Activated naive CD8-positive, alpha-beta T cell treated with anti-CD3 and anti-CD28 coated beads, Interleukin-2, amount 50 U/mL, for 24 hours (primary cell): ENCODE results near the gene PIH1D2.
"Not testable (repeated sequence)": the region's sequence is repeated elsewhere in the genome, so short reads cannot be mapped to it uniquely, and the experiment has no call there.

Experiments
- ATAC-seq: fragments of 150-1000 bp; cut with Tn5 transposase; one replicate; pipeline ENCODE4 v1.10.0; 2021
- DNase-seq: peaks from one replicate; pipeline ENCODE4 v3.0.0; 2021
- H3K27ac Mint-ChIP-seq: one replicate; pipeline ENCODE4 v1.8.0; 2021; ENCODE audit warnings: mild to moderate bottlenecking, mixed read lengths
- H3K27me3 Mint-ChIP-seq: one replicate; pipeline ENCODE4 v1.8.0; 2021; ENCODE audit warnings: mixed read lengths
- H3K36me3 Mint-ChIP-seq: one replicate; pipeline ENCODE4 v1.8.0; 2021; ENCODE audit warnings: low read depth, mixed read lengths
- H3K4me1 Mint-ChIP-seq: one replicate; pipeline ENCODE4 v1.8.0; 2021; ENCODE audit warnings: mixed read lengths
- H3K4me3 Mint-ChIP-seq: one replicate; pipeline ENCODE4 v1.8.0; 2021; ENCODE audit warnings: mild to moderate bottlenecking, moderate library complexity, mixed read lengths
- H3K9me3 Mint-ChIP-seq: one replicate; pipeline ENCODE4 v1.8.0; 2021; ENCODE audit warnings: mixed read lengths

The PIH1D2 gene

GRCh38 chr11:112073941-112074811 lies at the start of gene PIH1D2, which contains the start of gene NKAPD1:
PIH1D2 (minus strand) TSS chr11:112074017; CDS start chr11:112073174, 843 bp downstream.
NKAPD1 (plus strand) TSS chr11:112074299; CDS start chr11:112075575, 1,276 bp downstream.
- Mint-ChIP-seq H3K4me1 (peaks cover 31% of the 10 kb centered on the region), H3K4me3 (peak within 1 kb of the TSS; percentile 94), H3K36me3 (peaks cover 23% of the 10 kb centered on the region), H3K27me3 (peaks cover 4% of the 10 kb centered on the region), H3K9me3 (no peaks in the 10 kb centered on the region), H3K27ac (peak within 1 kb of the TSS; percentile 98)
- ATAC-seq (peak; percentile 92), DNase-seq (peak; percentile 78)

GRCh38 chr11:112123129-112123528 lies 49.3 kb upstream of the PIH1D2 start:
- Mint-ChIP-seq H3K4me3 (no peak overlapping the region), H3K4me1 (peaks cover 18% of the 10 kb centered on the region), H3K27ac (no peak overlapping the region), H3K9me3 (no peaks in the 10 kb centered on the region), H3K27me3 (no peaks in the 10 kb centered on the region), H3K36me3 (no peaks in the 10 kb centered on the region)
- no peak for ATAC-seq
- no peak for DNase-seq

GRCh38 chr11:112121981-112122615 lies 48.3 kb upstream of the PIH1D2 start:
- ATAC-seq: no peak
- Mint-ChIP-seq H3K27me3 (no peaks in the 10 kb centered on the region), H3K36me3 (no peaks in the 10 kb centered on the region), H3K27ac (no peak overlapping the region), H3K9me3 (no peaks in the 10 kb centered on the region), H3K4me3 (no peak overlapping the region), H3K4me1 (peaks cover 19% of the 10 kb centered on the region)
- DNase-seq: no peak

GRCh38 chr11:112118176-112118575 lies 44.4 kb upstream of the PIH1D2 start:
- no peaks in the 10 kb centered on the region for H3K9me3 Mint-ChIP-seq
- peak; percentile 82 for ATAC-seq
- H3K36me3 Mint-ChIP-seq: no peaks in the 10 kb centered on the region
- DNase-seq: no peak
- no peak overlapping the region for H3K27ac Mint-ChIP-seq
- peaks cover 20% of the 10 kb centered on the region for H3K4me1 Mint-ChIP-seq
- H3K4me3 Mint-ChIP-seq: no peak overlapping the region
- no peaks in the 10 kb centered on the region for H3K27me3 Mint-ChIP-seq

GRCh38 chr11:112115386-112115785 lies 41.6 kb upstream of the PIH1D2 start:
- Mint-ChIP-seq H3K9me3 (no peaks in the 10 kb centered on the region), H3K27ac (no peak overlapping the region), H3K27me3 (no peaks in the 10 kb centered on the region), H3K4me1 (peaks cover 15% of the 10 kb centered on the region), H3K36me3 (no peaks in the 10 kb centered on the region), H3K4me3 (no peak overlapping the region)
- no peak for ATAC-seq
- no peak for DNase-seq

- ATAC-seq: no peak
- Mint-ChIP-seq H3K27me3 (no peaks in the 10 kb centered on the region), H3K4me3 (no peak overlapping the region), H3K27ac (no peak overlapping the region), H3K9me3 (no peaks in the 10 kb centered on the region), H3K36me3 (no peaks in the 10 kb centered on the region), H3K4me1 (peaks cover 9% of the 10 kb centered on the region)
- no peak for DNase-seq
Measured at GRCh38 chr11:112114460-112114859, 40.6 kb upstream of the PIH1D2 start.

GRCh38 chr11:112113539-112114457 lies 40.0 kb upstream of the PIH1D2 start:
- Mint-ChIP-seq H3K27me3 (no peaks in the 10 kb centered on the region), H3K36me3 (no peaks in the 10 kb centered on the region), H3K4me3 (no peak overlapping the region), H3K9me3 (no peaks in the 10 kb centered on the region), H3K27ac (no peak overlapping the region), H3K4me1 (peaks cover 9% of the 10 kb centered on the region)
- no peak for ATAC-seq
- DNase-seq: no peak

- Mint-ChIP-seq H3K4me1 (no peaks in the 10 kb centered on the region), H3K27me3 (no peaks in the 10 kb centered on the region), H3K36me3 (no peaks in the 10 kb centered on the region), H3K4me3 (no peak overlapping the region), H3K27ac (no peak overlapping the region), H3K9me3 (no peaks in the 10 kb centered on the region)
- DNase-seq (no peak), ATAC-seq (no peak)
Measured at GRCh38 chr11:112106070-112106469, 32.3 kb upstream of the PIH1D2 start.

GRCh38 chr11:112103446-112103845 lies 29.6 kb upstream of the PIH1D2 start:
- H3K4me3 Mint-ChIP-seq: no peak overlapping the region
- no peaks in the 10 kb centered on the region for H3K27me3 Mint-ChIP-seq
- H3K36me3 Mint-ChIP-seq: no peaks in the 10 kb centered on the region
- ATAC-seq: no peak
- no peak overlapping the region for H3K27ac Mint-ChIP-seq
- no peaks in the 10 kb centered on the region for H3K4me1 Mint-ChIP-seq
- no peaks in the 10 kb centered on the region for H3K9me3 Mint-ChIP-seq
- DNase-seq: no peak

GRCh38 chr11:112100462-112100861 lies 26.6 kb upstream of the PIH1D2 start:
- Mint-ChIP-seq H3K27me3 (no peaks in the 10 kb centered on the region), H3K9me3 (no peaks in the 10 kb centered on the region), H3K4me3 (no peak overlapping the region), H3K36me3 (peaks cover 7% of the 10 kb centered on the region), H3K4me1 (no peaks in the 10 kb centered on the region), H3K27ac (no peak overlapping the region)
- no peak for ATAC-seq
- DNase-seq: no peak

GRCh38 chr11:112097734-112098528 lies 24.1 kb upstream of the PIH1D2 start:
- H3K36me3 Mint-ChIP-seq: peaks cover 10% of the 10 kb centered on the region
- no peaks in the 10 kb centered on the region for H3K9me3 Mint-ChIP-seq
- H3K27ac Mint-ChIP-seq: no peak overlapping the region
- DNase-seq (no peak), ATAC-seq (no peak)
- H3K4me1 Mint-ChIP-seq: no peaks in the 10 kb centered on the region
- H3K4me3 Mint-ChIP-seq: no peak overlapping the region
- H3K27me3 Mint-ChIP-seq: no peaks in the 10 kb centered on the region

- Mint-ChIP-seq H3K9me3 (no peaks in the 10 kb centered on the region), H3K4me3 (no peak overlapping the region), H3K36me3 (peaks cover 24% of the 10 kb centered on the region), H3K4me1 (no peaks in the 10 kb centered on the region), H3K27me3 (no peaks in the 10 kb centered on the region), H3K27ac (no peak overlapping the region)
- no peak for DNase-seq
- ATAC-seq: no peak
Measured at GRCh38 chr11:112096194-112096593, 22.4 kb upstream of the PIH1D2 start.

- not testable (repeated sequence) for DNase-seq, H3K4me3 Mint-ChIP-seq, ATAC-seq, H3K9me3 Mint-ChIP-seq, H3K27ac Mint-ChIP-seq, H3K27me3 Mint-ChIP-seq, H3K4me1 Mint-ChIP-seq
- H3K36me3 Mint-ChIP-seq: peaks cover 30% of the 10 kb centered on the region
Measured at GRCh38 chr11:112095302-112095701, 21.5 kb upstream of the PIH1D2 start.

- ATAC-seq: no peak
- Mint-ChIP-seq H3K27ac (peak overlapping the region; percentile 98), H3K27me3 (peaks cover 3% of the 10 kb centered on the region), H3K36me3 (peaks cover 79% of the 10 kb centered on the region), H3K4me3 (peak overlapping the region; percentile 100), H3K4me1 (peaks cover 57% of the 10 kb centered on the region), H3K9me3 (no peaks in the 10 kb centered on the region)
- no peak for DNase-seq
Measured at GRCh38 chr11:112087212-112087611, 13.4 kb upstream of the PIH1D2 start.
